SK-N-SH (cell line): Measurements from ENCODE around the gene ZNF573. TPM values are rescaled to one million over a fixed set of nuclear protein-coding genes. Genes with fewer than 3 reads are reported as not detected.

ENCODE experiments used
- CTCF ChIA-PET: fragments of 300-600, 350-600 bp; formaldehyde crosslinking; extraction: SDS; loops from one replicate; lab custom pipeline; 2021; lab: Yijun Ruan, JAX
- POLR2A ChIA-PET: fragments of 350-600 bp; sonication (Branson Sonifier 250); formaldehyde crosslinking; extraction: SDS; loops from one replicate; lab custom pipeline; 2020; ENCODE audit warnings: antibody characterized with exemption, inconsistent platforms; lab: Yijun Ruan, JAX
- DNase-seq: peaks from one replicate; pipeline ENCODE4 v3.0.0; 2012
- H2AFZ ChIP-seq: fragments of 200-600 bp; sonication (generic); 2 replicates; pipeline ENCODE4 v1.8.1; 2016; ENCODE audit warnings: antibody characterized with exemption, mild to moderate bottlenecking, low read depth
- H3F3A ChIP-seq: fragments of 200-600 bp; sonication (generic); replicated peaks from 2 replicates; pipeline ENCODE3; 2016; ENCODE audit warnings: antibody characterized with exemption, mild to moderate bottlenecking; ENCODE audit not compliant: insufficient read depth
- H3K27ac ChIP-seq, 2 experiments: fragments of 200-500 bp in 1 of 2; fragments of 200-600 bp in 1 of 2; sonication (Bioruptor generic) in 1 of 2; sonication (generic), shearing (Covaris generic) in 1 of 2; 2 replicates each; pipeline versions ENCODE4 v1.5.1 to v1.6.1; 2014 to 2016; ENCODE audit warnings: low read depth in 2 of 2, inconsistent platforms in 1 of 2, low read length in 1 of 2, mild to moderate bottlenecking in 1 of 2, mixed read lengths in 1 of 2
- H3K27me3 ChIP-seq: fragments of 200-600 bp; sonication (generic), shearing (Covaris generic); 2 replicates; pipeline ENCODE4 v1.6.1; 2016; ENCODE audit warnings: mixed run types; ENCODE audit not compliant: insufficient read depth
- H3K36me3 ChIP-seq, 2 experiments: fragments of 200-500 bp in 1 of 2; fragments of 200-600 bp in 1 of 2; sonication (Bioruptor generic) in 1 of 2; sonication (generic) in 1 of 2; replicated peaks in 1 of 2; 2 replicates each; pipeline versions ENCODE3 to v1.5.1; 2014 to 2016; ENCODE audit warnings: low read length in 1 of 2, mild to moderate bottlenecking in 1 of 2; ENCODE audit not compliant: insufficient read depth in 2 of 2, control insufficient read depth in 1 of 2
- H3K4me1 ChIP-seq, 2 experiments: fragments of 200-500 bp in 1 of 2; fragments of 200-600 bp in 1 of 2; sonication (Bioruptor generic) in 1 of 2; sonication (generic), shearing (Covaris generic) in 1 of 2; 2 replicates each; pipeline versions ENCODE4 v1.5.1 to v1.6.1; 2014 to 2016; ENCODE audit warnings: low read depth in 1 of 2, low read length in 1 of 2, mixed run types in 1 of 2; ENCODE audit not compliant: insufficient read depth in 2 of 2, control insufficient read depth in 1 of 2
- H3K4me2 ChIP-seq: fragments of 200-600 bp; sonication (generic), shearing (Covaris generic); 2 replicates; pipeline ENCODE4 v1.6.1; 2017; ENCODE audit warnings: mixed run types
- H3K4me3 ChIP-seq, 2 experiments: fragments of 200-500 bp in 1 of 2; fragments of 200-600 bp in 1 of 2; sonication (Bioruptor generic) in 1 of 2; sonication (generic), shearing (Covaris generic) in 1 of 2; 2 replicates each; pipeline versions ENCODE4 v1.5.1 to v1.8.1; 2014 to 2016; ENCODE audit warnings: low read depth in 2 of 2, inconsistent platforms in 1 of 2, low read length in 1 of 2, mild to moderate bottlenecking in 1 of 2, mixed read lengths in 1 of 2, moderate library complexity in 1 of 2
- H3K79me2 ChIP-seq: fragments of 200-600 bp; sonication (generic); 2 replicates; pipeline ENCODE4 v1.8.1; 2017; ENCODE audit warnings: mild to moderate bottlenecking; ENCODE audit not compliant: insufficient read depth
- H3K9ac ChIP-seq: fragments of 200-600 bp; sonication (generic); 2 replicates; pipeline ENCODE4 v1.6.1; 2017; ENCODE audit warnings: mixed run types
- H3K9me2 ChIP-seq: fragments of 200-600 bp; sonication (generic); 2 replicates; pipeline ENCODE4 v1.6.1; 2017; ENCODE audit warnings: mixed run types
- H3K9me3 ChIP-seq: fragments of 200-600 bp; sonication (generic); 2 replicates; pipeline ENCODE4 v1.6.1; 2017; ENCODE audit warnings: mixed run types, mild to moderate bottlenecking, moderate library complexity
- H4K20me1 ChIP-seq: fragments of 200-600 bp; sonication (generic); 2 replicates; pipeline ENCODE4 v1.6.1; 2017; ENCODE audit warnings: mild to moderate bottlenecking, mixed run types; ENCODE audit not compliant: insufficient read depth
- CTCF ChIP-seq: fragments of 200-600 bp; sonication (generic); IDR thresholded peaks from 2 replicates; pipeline ENCODE4 v1.6.1; 2017; ENCODE audit warnings: antibody characterized with exemption, mild to moderate bottlenecking, moderate library complexity
- ELF1 ChIP-seq: IDR thresholded peaks from 2 replicates; pipeline ENCODE4 v1.4.0; 2012
- EP300 ChIP-seq, 2 experiments: IDR thresholded peaks; 2 replicates each; pipeline versions ENCODE4 v1.4.0 to v1.6.1; 2012; ENCODE audit warnings: borderline replicate concordance in 1 of 2, low read depth in 1 of 2, low read length in 1 of 2
- EZH2phosphoT487 ChIP-seq: fragments of 200-600 bp; sonication (generic); IDR thresholded peaks from 2 replicates; pipeline ENCODE4 v1.6.1; 2017; ENCODE audit warnings: low read depth, mixed run types, mild to moderate bottlenecking, antibody characterized with exemption, moderate library complexity, borderline replicate concordance
- FOXJ3 ChIP-seq: sonication (generic); formaldehyde crosslinking; IDR thresholded peaks from 2 replicates; pipeline ENCODE4 v1.5.1; 2020; ENCODE audit warnings: mild to moderate bottlenecking, missing genetic modification reagents
- FOXM1 ChIP-seq: IDR thresholded peaks from 2 replicates; pipeline ENCODE4 v1.4.0; 2012; ENCODE audit warnings: low read depth, mild to moderate bottlenecking
- GATA2 ChIP-seq: sonication (generic); formaldehyde crosslinking; IDR thresholded peaks from 2 replicates; pipeline ENCODE4 v1.5.0; 2020; ENCODE audit warnings: mild to moderate bottlenecking, missing genetic modification reagents
- JUND ChIP-seq: IDR thresholded peaks from 2 replicates; pipeline ENCODE4 v1.4.0; 2012
- MAX ChIP-seq: IDR thresholded peaks from 2 replicates; pipeline ENCODE4 v1.4.0; 2012; ENCODE audit warnings: low read depth
- MXI1 ChIP-seq: IDR thresholded peaks from 2 replicates; pipeline ENCODE4 v1.6.1; 2012; ENCODE audit warnings: mild to moderate bottlenecking, low read depth, low read length, improper control_type of control experiment
- NFIC ChIP-seq: IDR thresholded peaks from 2 replicates; pipeline ENCODE4 v1.4.0; 2012; ENCODE audit warnings: borderline replicate concordance
- NRF1 ChIP-seq: IDR thresholded peaks from 2 replicates; pipeline ENCODE4 v1.6.1; 2012; ENCODE audit warnings: low read depth, mild to moderate bottlenecking, low read length
- RAD21 ChIP-seq: IDR thresholded peaks from 2 replicates; pipeline ENCODE4 v1.6.1; 2012; ENCODE audit warnings: mild to moderate bottlenecking, low read length
- RCOR1 ChIP-seq: fragments of 150-350 bp; IDR thresholded peaks from 2 replicates; pipeline ENCODE4 v1.6.1; 2017; ENCODE audit warnings: antibody characterized with exemption, low read length
- REST ChIP-seq: IDR thresholded peaks from 2 replicates; pipeline ENCODE4 v1.6.1; 2012; ENCODE audit warnings: mild to moderate bottlenecking, low read depth, low read length, moderate library complexity
- RFX5 ChIP-seq: IDR thresholded peaks from 2 replicates; pipeline ENCODE4 v1.6.1; 2012; ENCODE audit warnings: mild to moderate bottlenecking, improper control_type of control experiment, low read length
- SIN3A ChIP-seq: IDR thresholded peaks from 2 replicates; pipeline ENCODE4 v1.6.1; 2012; ENCODE audit warnings: low read depth, mild to moderate bottlenecking, low read length, moderate library complexity, borderline replicate concordance
- SMC3 ChIP-seq: IDR thresholded peaks from 2 replicates; pipeline ENCODE4 v1.6.1; 2012; ENCODE audit warnings: low read depth, low read length, improper control_type of control experiment
- TAF1 ChIP-seq: IDR thresholded peaks from 2 replicates; pipeline ENCODE4 v1.6.1; 2012; ENCODE audit warnings: low read depth, mild to moderate bottlenecking, low read length, moderate library complexity, borderline replicate concordance
- TEAD4 ChIP-seq: IDR thresholded peaks from 2 replicates; pipeline ENCODE4 v1.4.0; 2012; ENCODE audit warnings: mild to moderate bottlenecking, borderline replicate concordance; ENCODE audit not compliant: insufficient read depth
- YY1 ChIP-seq: IDR thresholded peaks from 2 replicates; pipeline ENCODE4 v1.4.0; 2012; ENCODE audit warnings: low read depth, mild to moderate bottlenecking
- WGBS: methylation state at CpG from one replicate; pipeline ENCODE4 v1.1.6; 2017; ENCODE audit warnings: low lambda C conversion rate; 5-methylcytosine and 5-hydroxymethylcytosine counted together
- polyA plus RNA-seq, 3 experiments: library from polyadenylated mRNA; depleted of rRNA; stranded (reverse); fragments of >200 nt; gene quantifications; 2 replicates each; pipeline ENCODE4 v1.2.3, GENCODE V29; 2012
- TF ChIP-seq, protein P1 (sequence below): IDR thresholded peaks from 2 replicates; pipeline ENCODE4 v1.4.0; 2012; ENCODE audit warnings: low read depth, borderline replicate concordance
- TF ChIP-seq, protein P2 (sequence below): IDR thresholded peaks from 2 replicates; pipeline ENCODE4 v1.4.0; 2012; ENCODE audit warnings: low read depth, borderline replicate concordance
- TF ChIP-seq, protein P3 (sequence below): fragments of 150-350 bp; IDR thresholded peaks from 2 replicates; pipeline ENCODE4 v1.6.1; 2017; ENCODE audit warnings: antibody characterized with exemption, low read length, low read depth, borderline replicate concordance

The ZNF573 gene
- polyA plus RNA-seq, 1 of the 3 experiments (the other 2 are of a cell fraction) = 1.3 TPM

DNA sequence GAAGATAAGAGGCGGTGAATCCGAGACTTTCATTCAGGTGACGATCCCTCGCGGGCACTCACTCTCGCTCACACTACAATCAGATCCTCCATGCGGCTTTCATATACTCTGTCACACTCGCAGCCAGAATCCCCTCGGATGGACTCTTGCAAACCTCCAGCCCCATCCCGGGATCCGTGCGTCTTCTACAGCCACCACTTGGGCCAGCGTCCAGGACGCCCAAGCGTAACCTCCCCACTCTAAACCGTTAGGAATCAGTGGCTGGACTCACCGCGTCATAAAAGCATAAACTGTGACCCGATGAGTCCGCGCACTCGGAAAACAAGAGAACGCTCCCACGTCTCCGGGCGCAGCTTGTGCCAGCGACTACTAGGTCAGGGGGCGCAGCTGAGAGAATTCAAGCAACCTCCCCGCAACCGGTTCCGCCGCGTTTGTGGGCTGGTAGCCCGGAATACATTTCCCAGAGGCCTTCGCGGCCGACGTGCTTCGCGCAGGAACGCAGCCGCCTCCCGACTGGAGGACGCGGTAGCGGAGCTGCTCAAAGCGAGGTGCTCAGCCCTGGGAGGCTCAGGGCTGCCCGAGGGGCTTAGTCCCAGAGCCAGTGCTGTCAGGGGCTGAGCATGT is 87.4 kb downstream of the ZNF573 start:
- H3K9me3 ChIP-seq = no peaks in the 10 kb centered on the region
- H3K79me2 ChIP-seq = no peaks in the 10 kb centered on the region
- peak overlapping the region; percentile 72 for H3K4me2 ChIP-seq
- ChIA-PET POLR2A (interaction anchor here (0.7 to 1.2 kb wide), 4 partner anchors 14 to 38 kb away, joined by 3 to 4 read pairs (median 3); partner anchors contain the start of gene ZFP30), CTCF (interaction anchor here (1.5 kb wide), 1 partner anchor 140 kb away, joined by 4 read pairs; no protein-coding TSS in a partner anchor)
- peak; percentile 89 for DNase-seq
- peak overlapping the region; percentile 37 to 87 for H3K27ac ChIP-seq
- no peaks in the 10 kb centered on the region for H3F3A ChIP-seq
- peaks cover 0 to 3% of the 10 kb centered on the region in 2 experiments for H3K36me3 ChIP-seq
- H3K9ac ChIP-seq = peak overlapping the region; percentile 58
- no peaks in the 10 kb centered on the region for H3K9me2 ChIP-seq
- 16% methylated on average over 42 of the region's 48 CpGs for WGBS
- no peaks in the 10 kb centered on the region for H4K20me1 ChIP-seq
- H3K4me1 ChIP-seq = no peaks in the 10 kb centered on the region
- peak overlapping the region; percentile 95 for H2AFZ ChIP-seq
- H3K27me3 ChIP-seq = no peaks in the 10 kb centered on the region
- H3K4me3 ChIP-seq = peak overlapping the region; percentile 61 to 66
- no peak for TF ChIP-seq GATA2 (CRISPR knock-in tag)
- TF ChIP-seq JUND = no peak
- no peak for TF ChIP-seq NRF1
- TF ChIP-seq TEAD4 = no peak
- peak; percentile 78; the same call in 1 of the 2 replicates for TF ChIP-seq MAX
- TF ChIP-seq RCOR1 = no peak
- no peak for TF ChIP-seq REST
- TF ChIP-seq SMC3 = no peak
- TF ChIP-seq CTCF = peak; percentile 9; the same call in 1 of the 2 replicates
- TF ChIP-seq EZH2phosphoT487 = no peak
- TF ChIP-seq, protein P1, sequence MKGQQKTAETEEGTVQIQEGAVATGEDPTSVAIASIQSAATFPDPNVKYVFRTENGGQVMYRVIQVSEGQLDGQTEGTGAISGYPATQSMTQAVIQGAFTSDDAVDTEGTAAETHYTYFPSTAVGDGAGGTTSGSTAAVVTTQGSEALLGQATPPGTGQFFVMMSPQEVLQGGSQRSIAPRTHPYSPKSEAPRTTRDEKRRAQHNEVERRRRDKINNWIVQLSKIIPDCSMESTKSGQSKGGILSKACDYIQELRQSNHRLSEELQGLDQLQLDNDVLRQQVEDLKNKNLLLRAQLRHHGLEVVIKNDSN = no peak
- TF ChIP-seq EP300 (IDR thresholded peaks at IDR 0.05; ENCODE audit: borderline replicate concordance in 1 of 2, low read depth in 1 of 2, low read length in 1 of 2) = no peak
- TF ChIP-seq TAF1 = peak; percentile 43; the same call in 1 of the 2 replicates
- TF ChIP-seq FOXJ3 = peak; percentile 82; the same call in 1 of the 2 replicates
- peak; percentile 87 for TF ChIP-seq MXI1
- peak; percentile 37 for TF ChIP-seq NFIC
- no peak; the same call in 1 of the 2 replicates for TF ChIP-seq SIN3A
- TF ChIP-seq RAD21 = no peak
- TF ChIP-seq, protein P2, sequence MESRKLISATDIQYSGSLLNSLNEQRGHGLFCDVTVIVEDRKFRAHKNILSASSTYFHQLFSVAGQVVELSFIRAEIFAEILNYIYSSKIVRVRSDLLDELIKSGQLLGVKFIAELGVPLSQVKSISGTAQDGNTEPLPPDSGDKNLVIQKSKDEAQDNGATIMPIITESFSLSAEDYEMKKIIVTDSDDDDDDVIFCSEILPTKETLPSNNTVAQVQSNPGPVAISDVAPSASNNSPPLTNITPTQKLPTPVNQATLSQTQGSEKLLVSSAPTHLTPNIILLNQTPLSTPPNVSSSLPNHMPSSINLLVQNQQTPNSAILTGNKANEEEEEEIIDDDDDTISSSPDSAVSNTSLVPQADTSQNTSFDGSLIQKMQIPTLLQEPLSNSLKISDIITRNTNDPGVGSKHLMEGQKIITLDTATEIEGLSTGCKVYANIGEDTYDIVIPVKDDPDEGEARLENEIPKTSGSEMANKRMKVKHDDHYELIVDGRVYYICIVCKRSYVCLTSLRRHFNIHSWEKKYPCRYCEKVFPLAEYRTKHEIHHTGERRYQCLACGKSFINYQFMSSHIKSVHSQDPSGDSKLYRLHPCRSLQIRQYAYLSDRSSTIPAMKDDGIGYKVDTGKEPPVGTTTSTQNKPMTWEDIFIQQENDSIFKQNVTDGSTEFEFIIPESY = no peak; the same call in 1 of the 2 replicates
- TF ChIP-seq FOXM1 = no peak
- TF ChIP-seq, protein P3, sequence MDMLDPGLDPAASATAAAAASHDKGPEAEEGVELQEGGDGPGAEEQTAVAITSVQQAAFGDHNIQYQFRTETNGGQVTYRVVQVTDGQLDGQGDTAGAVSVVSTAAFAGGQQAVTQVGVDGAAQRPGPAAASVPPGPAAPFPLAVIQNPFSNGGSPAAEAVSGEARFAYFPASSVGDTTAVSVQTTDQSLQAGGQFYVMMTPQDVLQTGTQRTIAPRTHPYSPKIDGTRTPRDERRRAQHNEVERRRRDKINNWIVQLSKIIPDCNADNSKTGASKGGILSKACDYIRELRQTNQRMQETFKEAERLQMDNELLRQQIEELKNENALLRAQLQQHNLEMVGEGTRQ = no peak
- TF ChIP-seq ELF1 = no peak; the same call in 1 of the 2 replicates
- TF ChIP-seq YY1 = no peak
- TF ChIP-seq RFX5 = no peak
